SH-SY5Y (cell line): ENCODE results near the gene RPS28.

Experiments used
- GATA2 ChIP-seq: IDR thresholded peaks from 2 replicates; pipeline ENCODE4 v1.6.1; 2011; ENCODE audit warnings: mild to moderate bottlenecking, low read depth, low read length
- GATA3 ChIP-seq: IDR thresholded peaks from 2 replicates; pipeline ENCODE4 v1.6.1; 2011; ENCODE audit warnings: low read depth, mild to moderate bottlenecking, low read length, moderate library complexity

DNA sequence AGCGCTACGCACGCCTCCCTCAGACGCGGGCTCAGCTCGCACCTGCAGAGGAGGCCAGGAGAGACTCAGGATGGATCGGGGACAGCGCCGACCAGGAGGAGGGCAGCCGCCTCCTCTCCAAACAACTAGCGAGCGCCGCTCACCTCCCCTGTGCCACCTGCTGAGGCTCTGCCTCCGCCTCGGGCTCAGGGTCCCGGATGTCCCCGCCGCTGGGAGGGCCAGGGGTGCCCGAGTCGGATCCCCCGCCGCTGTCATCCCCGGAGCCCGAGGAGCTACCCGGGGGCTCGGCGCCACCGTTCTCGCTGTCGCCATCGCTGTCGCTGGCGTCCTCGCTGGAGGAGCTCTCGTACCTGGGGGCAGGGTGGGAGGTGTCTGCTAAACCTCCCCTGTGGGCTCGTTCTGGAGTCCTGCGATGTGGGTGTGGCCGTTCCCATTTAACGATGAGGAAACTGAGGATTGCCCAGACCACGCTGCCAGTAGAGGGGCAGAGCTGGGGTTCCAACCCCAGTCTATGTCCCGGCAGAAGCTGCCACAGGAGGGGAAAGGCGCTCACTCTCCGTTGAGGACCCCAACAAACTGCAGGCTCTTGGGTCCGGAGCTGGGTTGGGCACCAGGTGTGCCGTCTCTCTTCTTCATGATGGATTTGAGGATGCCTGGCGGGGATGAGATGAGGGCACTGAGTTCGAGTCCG lies 12.6 kb downstream of the RPS28 start:
- TF ChIP-seq GATA2 = no peak
- TF ChIP-seq GATA3 = no peak
